Peyer's patch (tissue), 4 donors: ENCODE data around the gene RPAP3. TPM values are rescaled to one million over a fixed set of nuclear protein-coding genes. Genes with fewer than 3 reads are reported as not detected.
A peak's percentile ranks its signal among the peaks of the same experiment; 100 is the strongest.

ENCODE experiments used
- DNase-seq, 3 donors: peaks; one replicate each; pipeline ENCODE4 v3.0.0-alpha.2; 2017 to 2019
- H3K27ac ChIP-seq, 4 donors: fragments of 200-600 bp; sonication (generic); one replicate each; pipeline ENCODE4 v1.5.1; 2016 to 2019
- H3K27me3 ChIP-seq, 2 donors: fragments of 200-600 bp; sonication (generic); one replicate each; pipeline ENCODE4 v1.5.1; 2019
- H3K36me3 ChIP-seq, 3 donors: fragments of 200-600 bp; sonication (generic); one replicate each; pipeline ENCODE4 v1.5.1; 2016 to 2019
- H3K4me1 ChIP-seq, 4 donors: fragments of 200-600 bp; sonication (generic); one replicate each; pipeline ENCODE4 v1.5.1; 2016 to 2019
- H3K4me3 ChIP-seq, 4 donors: fragments of 200-600 bp; sonication (generic); 1 replicate in 3 of 4; 2 replicates in 1 of 4; pipeline ENCODE4 v1.5.1; 2016 to 2019; ENCODE audit warnings: mild to moderate bottlenecking in 1 of 4
- H3K9me3 ChIP-seq, 4 donors: fragments of 200-600 bp; sonication (generic); one replicate each; pipeline ENCODE4 v1.5.1; 2016 to 2019; ENCODE audit warnings: mild to moderate bottlenecking in 1 of 4
- POLR2A ChIP-seq, 2 donors: fragments of 450-650 bp; IDR thresholded peaks; one replicate each; pipeline ENCODE4 v1.5.1; 2017; ENCODE audit warnings: antibody characterized with exemption in 2 of 2, mild to moderate bottlenecking in 2 of 2, moderate library complexity in 2 of 2
- total RNA-seq, 4 donors: library from RNA; depleted of rRNA; stranded (reverse); fragments of >200 nt; gene quantifications; one replicate each; pipeline ENCODE4 v1.1.0, GENCODE V29; 2016
- TF ChIP-seq, protein P1 (sequence below), 6 experiments: fragments of 450-650 bp in 4 of 6; fragments of 200-600 bp in 2 of 6; sonication (generic) in 1 of 6; IDR thresholded peaks; one replicate each; pipeline ENCODE4 v1.5.1; 2017 to 2019; ENCODE audit warnings: antibody characterized with exemption in 6 of 6, mild to moderate bottlenecking in 3 of 6, moderate library complexity in 1 of 6

RPAP3 gene
- total RNA-seq, 4 donors from 2014 or later: 5.4 to 33.8 (median 13.3) TPM

DNA sequence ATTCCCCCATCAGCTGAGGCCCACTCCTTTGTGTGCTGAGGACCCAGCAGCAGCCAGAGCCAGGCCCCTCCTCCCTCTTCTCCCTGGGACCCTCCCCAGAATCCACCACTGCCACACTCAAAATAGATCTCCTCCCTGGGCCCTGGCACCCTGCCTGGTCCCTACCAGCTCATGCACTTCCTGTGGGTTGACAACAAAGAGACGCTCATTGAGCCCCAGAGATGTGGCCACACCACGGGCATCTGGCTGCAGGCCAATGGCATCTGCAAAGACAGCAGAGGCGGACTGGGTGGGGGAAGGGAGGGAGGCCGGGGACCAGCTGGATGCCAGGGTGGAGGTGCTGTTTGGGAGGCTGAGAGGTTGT is 35.5 kb upstream of the RPAP3 start:
- H3K27ac ChIP-seq: peak overlapping the region; percentile 3 to 67 (median 44)

GRCh38 chr12:47740606-47741339 is 34.9 kb upstream of the RPAP3 start:
- TF ChIP-seq POLR2A (IDR thresholded peaks at IDR 0.05): no peak
- TF ChIP-seq, protein P1, sequence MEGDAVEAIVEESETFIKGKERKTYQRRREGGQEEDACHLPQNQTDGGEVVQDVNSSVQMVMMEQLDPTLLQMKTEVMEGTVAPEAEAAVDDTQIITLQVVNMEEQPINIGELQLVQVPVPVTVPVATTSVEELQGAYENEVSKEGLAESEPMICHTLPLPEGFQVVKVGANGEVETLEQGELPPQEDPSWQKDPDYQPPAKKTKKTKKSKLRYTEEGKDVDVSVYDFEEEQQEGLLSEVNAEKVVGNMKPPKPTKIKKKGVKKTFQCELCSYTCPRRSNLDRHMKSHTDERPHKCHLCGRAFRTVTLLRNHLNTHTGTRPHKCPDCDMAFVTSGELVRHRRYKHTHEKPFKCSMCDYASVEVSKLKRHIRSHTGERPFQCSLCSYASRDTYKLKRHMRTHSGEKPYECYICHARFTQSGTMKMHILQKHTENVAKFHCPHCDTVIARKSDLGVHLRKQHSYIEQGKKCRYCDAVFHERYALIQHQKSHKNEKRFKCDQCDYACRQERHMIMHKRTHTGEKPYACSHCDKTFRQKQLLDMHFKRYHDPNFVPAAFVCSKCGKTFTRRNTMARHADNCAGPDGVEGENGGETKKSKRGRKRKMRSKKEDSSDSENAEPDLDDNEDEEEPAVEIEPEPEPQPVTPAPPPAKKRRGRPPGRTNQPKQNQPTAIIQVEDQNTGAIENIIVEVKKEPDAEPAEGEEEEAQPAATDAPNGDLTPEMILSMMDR (IDR thresholded peaks at IDR 0.05): peak in 1 of 6 experiments; percentile 14
- H3K9me3 ChIP-seq: no peaks in the 10 kb centered on the region
- H3K4me1 ChIP-seq: peaks cover 3 to 44% (median 24%) of the 10 kb centered on the region in 4 donors
- H3K27ac ChIP-seq: peak overlapping the region; percentile 24 to 67 (median 47)
- H3K27me3 ChIP-seq: no peaks in the 10 kb centered on the region
- no peaks in the 10 kb centered on the region for H3K36me3 ChIP-seq
- H3K4me3 ChIP-seq: peak overlapping the region in 1 of 4 donors; percentile 16
- peak in 2 of 3 donors; percentile 77 to 79 for DNase-seq

More for the DNA sequence above, 35.5 kb upstream of the RPAP3 start:
- Histone ChIP-seq H3K9me3 (no peaks in the 10 kb centered on the region), H3K4me3 (no peak overlapping the region), H3K4me1 (peaks cover 3 to 39% (median 23%) of the 10 kb centered on the region in 4 donors), H3K36me3 (no peaks in the 10 kb centered on the region), H3K27me3 (no peaks in the 10 kb centered on the region)
- DNase-seq: peak; percentile 85 to 93 (median 87)
- TF ChIP-seq, protein P1 (IDR thresholded peaks at IDR 0.05): no peak
- TF ChIP-seq POLR2A (IDR thresholded peaks at IDR 0.05): no peak

DNA sequence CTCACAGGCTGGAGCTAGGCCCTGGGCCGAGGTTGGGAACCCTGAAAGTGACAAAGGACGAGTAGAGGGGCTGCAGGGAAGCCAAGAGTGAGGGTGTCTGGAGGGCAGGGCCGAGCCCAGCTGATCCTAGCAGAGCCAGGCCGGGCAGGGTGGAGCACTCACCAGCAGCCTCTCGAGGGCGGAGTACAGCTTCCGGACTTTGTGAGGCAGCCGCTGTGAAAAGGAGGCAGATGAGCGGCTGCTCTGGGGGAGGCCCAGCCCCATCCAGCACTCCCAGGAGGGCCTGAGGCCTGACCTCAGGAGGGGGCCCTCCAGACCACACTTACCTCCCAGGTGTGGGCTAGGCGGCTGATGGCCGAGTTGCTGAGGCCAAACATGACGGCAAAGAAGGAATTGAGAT is 34.1 kb upstream of the RPAP3 start:
- H3K27ac ChIP-seq: peak overlapping the region; percentile 29 to 67 (median 57)
- H3K27me3 ChIP-seq: no peaks in the 10 kb centered on the region
- TF ChIP-seq, protein P1 (IDR thresholded peaks at IDR 0.05): no peak
- no peak for TF ChIP-seq POLR2A (IDR thresholded peaks at IDR 0.05)
- peaks cover 3 to 52% (median 24%) of the 10 kb centered on the region in 4 donors for H3K4me1 ChIP-seq
- H3K9me3 ChIP-seq: no peaks in the 10 kb centered on the region
- peak; percentile 68 to 85 (median 78) for DNase-seq
- no peaks in the 10 kb centered on the region for H3K36me3 ChIP-seq
- no peak overlapping the region for H3K4me3 ChIP-seq

- H3K27ac ChIP-seq: peak overlapping the region in 2 of 4 donors; percentile 65 to 67
- no peak for DNase-seq
- H3K27me3 ChIP-seq: no peaks in the 10 kb centered on the region
- H3K36me3 ChIP-seq: no peaks in the 10 kb centered on the region
- no peak overlapping the region for H3K4me3 ChIP-seq
- H3K4me1 ChIP-seq: peaks cover 3 to 55% (median 24%) of the 10 kb centered on the region in 4 donors
- TF ChIP-seq, protein P1 (IDR thresholded peaks at IDR 0.05): no peak
- no peak for TF ChIP-seq POLR2A (IDR thresholded peaks at IDR 0.05)
- H3K9me3 ChIP-seq: no peaks in the 10 kb centered on the region
Measured at GRCh38 chr12:47739297-47739696, 33.5 kb upstream of the RPAP3 start.

GRCh38 chr12:47737936-47738594 is 32.2 kb upstream of the RPAP3 start:
- Histone ChIP-seq H3K4me1 (peaks cover 3 to 55% (median 24%) of the 10 kb centered on the region in 4 donors), H3K36me3 (no peaks in the 10 kb centered on the region), H3K9me3 (no peaks in the 10 kb centered on the region), H3K27me3 (no peaks in the 10 kb centered on the region), H3K4me3 (no peak overlapping the region), H3K27ac (peak overlapping the region in 3 of 4 donors; percentile 62 to 74 (median 71))
- DNase-seq: peak in 1 of 3 donors; percentile 62
- TF ChIP-seq, protein P1 (IDR thresholded peaks at IDR 0.05): no peak
- TF ChIP-seq POLR2A (IDR thresholded peaks at IDR 0.05): no peak
